Choroid plexus epithelial cell (primary cell): ENCODE data around the gene FJX1.
A peak's percentile ranks its signal among the peaks of the same experiment; 100 is the strongest.

Experiments
- DNase-seq: peaks from one replicate; pipeline ENCODE4 v3.0.0-alpha.2; 2010; ENCODE audit warnings: low read depth
- H3K4me3 ChIP-seq: 2 replicates; pipeline ENCODE4 v1.5.1; 2011; ENCODE audit warnings: low read depth, mild to moderate bottlenecking, control low read depth, low read length, moderate library complexity
- CTCF ChIP-seq: conservative IDR thresholded peaks from 2 replicates; pipeline ENCODE4 v1.5.1; 2011; ENCODE audit warnings: low read depth, mild to moderate bottlenecking, control low read depth, inconsistent platforms, low read length, moderate library complexity

FJX1 gene

GRCh38 chr11:35615921-35616900, 2.0 kb upstream of the FJX1 start:
- DNase-seq: peak; percentile 80
- H3K4me3 ChIP-seq: no peak overlapping the region
- peak; percentile 67 for TF ChIP-seq CTCF

GRCh38 chr11:35617316-35617686, 959 bp upstream of the FJX1 start:
- DNase-seq: no peak
- no peak for TF ChIP-seq CTCF
- peak overlapping the region; percentile 66 for H3K4me3 ChIP-seq

- peak overlapping the region; percentile 66 for H3K4me3 ChIP-seq
- DNase-seq: peak; percentile 43
- TF ChIP-seq CTCF: no peak
Observed at GRCh38 chr11:35618497-35619115, 346 bp downstream of the FJX1 start.

- H3K4me3 ChIP-seq: peak overlapping the region; percentile 66
- peak; percentile 18 for TF ChIP-seq CTCF
- DNase-seq: peak; percentile 42
Observed at GRCh38 chr11:35619116-35619854, 1.0 kb downstream of the FJX1 start.

GRCh38 chr11:35619855-35620640, 1.8 kb downstream of the FJX1 start:
- H3K4me3 ChIP-seq: peak overlapping the region; percentile 66
- no peak for DNase-seq
- peak; percentile 14 for TF ChIP-seq CTCF

GRCh38 chr11:35620795-35621194, 2.5 kb downstream of the FJX1 start:
- DNase-seq: no peak
- H3K4me3 ChIP-seq: no peak overlapping the region
- no peak for TF ChIP-seq CTCF
